ENCODE results near the gene PTGIS.
A peak's percentile ranks its signal among the peaks of the same experiment; 100 is the strongest.

Gene PTGIS

GRCh38 chr20:49594931-49595315 is 27.0 kb upstream of the PTGIS start:
- no peaks in the 10 kb centered on the region for H3K36me3 ChIP-seq (ENCODE audit: control insufficient read depth in 1 of 2, insufficient read depth in 2 of 2, low read depth in 1 of 2, low read length in 2 of 2)
- H3K79me1 ChIP-seq (replicated peaks; ENCODE audit: low read length, poor library complexity, severe bottlenecking): no peaks in the 10 kb centered on the region
- no peak overlapping the region for H3K4me3 ChIP-seq (ENCODE audit: insufficient read depth in 1 of 2, low read depth in 1 of 2, low read length in 2 of 2)
- H3K27ac ChIP-seq (ENCODE audit: low read length, poor library complexity, severe bottlenecking): peak overlapping the region; percentile 86
- no peak overlapping the region for H2AFZ ChIP-seq (ENCODE audit: low read depth, low read length)
- no peak for DNase-seq
- H3K14ac ChIP-seq (ENCODE audit: low read length in 2 of 2): no peak overlapping the region
- peak overlapping the region; percentile 66 for H2AK5ac ChIP-seq (ENCODE audit: low read length, severe bottlenecking)
- H3K4me1 ChIP-seq (ENCODE audit: control insufficient read depth, insufficient read depth, low read depth, low read length): peaks cover 27% of the 10 kb centered on the region
- no peak overlapping the region for H2BK15ac ChIP-seq (ENCODE audit: low read depth, poor library complexity, severe bottlenecking)
- no peak overlapping the region for H3K18ac ChIP-seq (ENCODE audit: low read depth in 1 of 2, low read length in 2 of 2)
- no peak overlapping the region for H2BK5ac ChIP-seq (ENCODE audit: low read depth, low read length, poor library complexity, severe bottlenecking)
- no peak overlapping the region for H3K4ac ChIP-seq (ENCODE audit: low read depth in 1 of 2, low read length in 2 of 2)
- no peaks in the 10 kb centered on the region for H3K27me3 ChIP-seq (ENCODE audit: control insufficient read depth in 1 of 2, insufficient read depth in 1 of 2, low read length in 2 of 2)
- WGBS: 93% methylated on average over 6 of the region's 6 CpGs
- H3K4me2 ChIP-seq (ENCODE audit: low read length, poor library complexity, severe bottlenecking): no peak overlapping the region
- H4K8ac ChIP-seq (ENCODE audit: low read length): no peak overlapping the region
- H4K91ac ChIP-seq (ENCODE audit: low read length): no peak overlapping the region
- no peaks in the 10 kb centered on the region for H3K9me3 ChIP-seq (ENCODE audit: control insufficient read depth, low read length)
- H2BK12ac ChIP-seq (ENCODE audit: low read length in 2 of 2): no peak overlapping the region
- H3K23ac ChIP-seq (ENCODE audit: low read length in 2 of 2): no peak overlapping the region
- no peak overlapping the region for H2BK120ac ChIP-seq (ENCODE audit: low read depth, low read length)
- H3K9ac ChIP-seq (ENCODE audit: low read length): peak overlapping the region; percentile 85

GRCh38 chr20:49594143-49594930 is 26.4 kb upstream of the PTGIS start:
- Histone ChIP-seq H2BK12ac (ENCODE audit: low read length in 2 of 2) (no peak overlapping the region), H2BK15ac (ENCODE audit: low read depth, poor library complexity, severe bottlenecking) (no peak overlapping the region), H4K91ac (ENCODE audit: low read length) (no peak overlapping the region), H3K4ac (ENCODE audit: low read depth in 1 of 2, low read length in 2 of 2) (no peak overlapping the region), H2BK5ac (ENCODE audit: low read depth, low read length, poor library complexity, severe bottlenecking) (no peak overlapping the region), H2AK5ac (ENCODE audit: low read length, severe bottlenecking) (peak overlapping the region; percentile 66), H2AFZ (ENCODE audit: low read depth, low read length) (no peak overlapping the region), H3K79me1 (replicated peaks; ENCODE audit: low read length, poor library complexity, severe bottlenecking) (no peaks in the 10 kb centered on the region), H3K4me2 (ENCODE audit: low read length, poor library complexity, severe bottlenecking) (no peak overlapping the region), H4K8ac (ENCODE audit: low read length) (no peak overlapping the region), H3K9me3 (ENCODE audit: control insufficient read depth, low read length) (no peaks in the 10 kb centered on the region), H3K4me1 (ENCODE audit: control insufficient read depth, insufficient read depth, low read depth, low read length) (peaks cover 27% of the 10 kb centered on the region), H3K23ac (ENCODE audit: low read length in 2 of 2) (no peak overlapping the region), H3K9ac (ENCODE audit: low read length) (peak overlapping the region; percentile 85), H3K27ac (ENCODE audit: low read length, poor library complexity, severe bottlenecking) (peak overlapping the region; percentile 43), H3K18ac (ENCODE audit: low read depth in 1 of 2, low read length in 2 of 2) (no peak overlapping the region), H3K36me3 (ENCODE audit: control insufficient read depth in 1 of 2, insufficient read depth in 2 of 2, low read depth in 1 of 2, low read length in 2 of 2) (no peaks in the 10 kb centered on the region), H3K14ac (ENCODE audit: low read length in 2 of 2) (no peak overlapping the region), H3K27me3 (ENCODE audit: control insufficient read depth in 1 of 2, insufficient read depth in 1 of 2, low read length in 2 of 2) (no peaks in the 10 kb centered on the region), H3K4me3 (ENCODE audit: insufficient read depth in 1 of 2, low read depth in 1 of 2, low read length in 2 of 2) (no peak overlapping the region), H2BK120ac (ENCODE audit: low read depth, low read length) (no peak overlapping the region)
- 66% methylated on average over 11 of the region's 12 CpGs for WGBS
- DNase-seq: no peak

- Histone ChIP-seq H3K23ac (ENCODE audit: low read length in 2 of 2) (no peak overlapping the region), H2AK5ac (ENCODE audit: low read length, severe bottlenecking) (peak overlapping the region; percentile 30), H3K9me3 (ENCODE audit: control insufficient read depth, low read length) (no peaks in the 10 kb centered on the region), H3K4me3 (ENCODE audit: insufficient read depth in 1 of 2, low read depth in 1 of 2, low read length in 2 of 2) (no peak overlapping the region), H3K18ac (ENCODE audit: low read depth in 1 of 2, low read length in 2 of 2) (no peak overlapping the region), H4K91ac (ENCODE audit: low read length) (no peak overlapping the region), H2BK15ac (ENCODE audit: low read depth, poor library complexity, severe bottlenecking) (no peak overlapping the region), H2BK5ac (ENCODE audit: low read depth, low read length, poor library complexity, severe bottlenecking) (no peak overlapping the region), H4K8ac (ENCODE audit: low read length) (no peak overlapping the region), H3K14ac (ENCODE audit: low read length in 2 of 2) (no peak overlapping the region), H2AFZ (ENCODE audit: low read depth, low read length) (no peak overlapping the region), H2BK120ac (ENCODE audit: low read depth, low read length) (no peak overlapping the region), H3K27ac (ENCODE audit: low read length, poor library complexity, severe bottlenecking) (no peak overlapping the region), H3K27me3 (ENCODE audit: control insufficient read depth in 1 of 2, insufficient read depth in 1 of 2, low read length in 2 of 2) (no peaks in the 10 kb centered on the region), H3K79me1 (replicated peaks; ENCODE audit: low read length, poor library complexity, severe bottlenecking) (no peaks in the 10 kb centered on the region), H3K36me3 (ENCODE audit: control insufficient read depth in 1 of 2, insufficient read depth in 2 of 2, low read depth in 1 of 2, low read length in 2 of 2) (no peaks in the 10 kb centered on the region), H3K4ac (ENCODE audit: low read depth in 1 of 2, low read length in 2 of 2) (no peak overlapping the region), H2BK12ac (ENCODE audit: low read length in 2 of 2) (no peak overlapping the region), H3K4me2 (ENCODE audit: low read length, poor library complexity, severe bottlenecking) (no peak overlapping the region), H3K9ac (ENCODE audit: low read length) (peak overlapping the region; percentile 85), H3K4me1 (ENCODE audit: control insufficient read depth, insufficient read depth, low read depth, low read length) (peaks cover 27% of the 10 kb centered on the region)
- DNase-seq: no peak
- WGBS: 86% methylated on average over 15 of the region's 15 CpGs
Measured at GRCh38 chr20:49593466-49594142, 25.7 kb upstream of the PTGIS start.

GRCh38 chr20:49592120-49592519 is 24.2 kb upstream of the PTGIS start:
- H3K23ac ChIP-seq (ENCODE audit: low read length in 2 of 2): no peak overlapping the region

More at GRCh38 chr20:49592120-49592519, 24.2 kb upstream of the PTGIS start:
- no peak overlapping the region for H2BK5ac ChIP-seq (ENCODE audit: low read depth, low read length, poor library complexity, severe bottlenecking)
- H3K9ac ChIP-seq (ENCODE audit: low read length): peak overlapping the region; percentile 85
- H4K8ac ChIP-seq (ENCODE audit: low read length): no peak overlapping the region
- no peaks in the 10 kb centered on the region for H3K79me1 ChIP-seq (replicated peaks; ENCODE audit: low read length, poor library complexity, severe bottlenecking)
- no peak overlapping the region for H3K14ac ChIP-seq (ENCODE audit: low read length in 2 of 2)
- H3K4me3 ChIP-seq (ENCODE audit: insufficient read depth in 1 of 2, low read depth in 1 of 2, low read length in 2 of 2): no peak overlapping the region
- H2BK12ac ChIP-seq (ENCODE audit: low read length in 2 of 2): no peak overlapping the region
- H4K91ac ChIP-seq (ENCODE audit: low read length): no peak overlapping the region
- H3K18ac ChIP-seq (ENCODE audit: low read depth in 1 of 2, low read length in 2 of 2): no peak overlapping the region
- no peak overlapping the region for H2AK5ac ChIP-seq (ENCODE audit: low read length, severe bottlenecking)
- no peak overlapping the region for H3K27ac ChIP-seq (ENCODE audit: low read length, poor library complexity, severe bottlenecking)
- no peak overlapping the region for H2BK120ac ChIP-seq (ENCODE audit: low read depth, low read length)
- no peak overlapping the region for H2AFZ ChIP-seq (ENCODE audit: low read depth, low read length)
- H3K36me3 ChIP-seq (ENCODE audit: control insufficient read depth in 1 of 2, insufficient read depth in 2 of 2, low read depth in 1 of 2, low read length in 2 of 2): no peaks in the 10 kb centered on the region
- H3K4me2 ChIP-seq (ENCODE audit: low read length, poor library complexity, severe bottlenecking): no peak overlapping the region
- no peak overlapping the region for H2BK15ac ChIP-seq (ENCODE audit: low read depth, poor library complexity, severe bottlenecking)
- H3K27me3 ChIP-seq (ENCODE audit: control insufficient read depth in 1 of 2, insufficient read depth in 1 of 2, low read length in 2 of 2): no peaks in the 10 kb centered on the region
- H3K4ac ChIP-seq (ENCODE audit: low read depth in 1 of 2, low read length in 2 of 2): no peak overlapping the region
- peaks cover 29% of the 10 kb centered on the region for H3K4me1 ChIP-seq (ENCODE audit: control insufficient read depth, insufficient read depth, low read depth, low read length)
- no peak for DNase-seq
- H3K9me3 ChIP-seq (ENCODE audit: control insufficient read depth, low read length): no peaks in the 10 kb centered on the region

Data from mesenchymal stem cell (in vitro differentiated cells and primary cell).